GM12878 (cell line): ENCODE data around the gene MGMT. TPM values are rescaled to one million over a fixed set of nuclear protein-coding genes. Genes with fewer than 3 reads are reported as not detected.

Experiments
- ATAC-seq: fragments of 200-7000 bp; cut with Tn5 transposase; 3 replicates; pipeline ENCODE4 v1.9.1; 2020; ENCODE audit warnings: mild to moderate bottlenecking, moderate library complexity
- BruUV-seq: library from RNA; stranded (reverse); fragments of 400-500 nt; replicated peaks from 2 replicates; lab custom pipeline; 2021; lab: Mats Ljungman, UMichigan
- CTCF ChIA-PET: fragments of 300-600 bp; sonication (Branson Sonifier 250); formaldehyde crosslinking; extraction: SDS; loops from one replicate; lab custom pipeline; 2021; ENCODE audit warnings: inconsistent platforms; lab: Yijun Ruan, JAX
- POLR2A ChIA-PET: fragments of 350-600 bp; formaldehyde crosslinking; extraction: SDS; loops from one replicate; lab custom pipeline; 2021; ENCODE audit warnings: inconsistent platforms; lab: Charles Lee
- RAD21 ChIA-PET: fragments of 300-600 bp; sonication (Branson Sonifier 250); formaldehyde crosslinking; loops from one replicate; lab custom pipeline; 2023; ENCODE audit warnings: antibody characterized with exemption; ENCODE audit not compliant: unreplicated experiment; lab: Charles Lee
- SMC1A ChIA-PET: fragments of 300-600 bp; sonication (Branson Sonifier 250); formaldehyde crosslinking; loops from one replicate; lab custom pipeline; 2023; ENCODE audit not compliant: unreplicated experiment, uncharacterized antibody; lab: Charles Lee
- DNase-seq: peaks from one replicate; pipeline ENCODE4 v3.0.0-alpha.2; 2011; ENCODE audit warnings: low read depth, low spot score
- FAIRE-seq: peaks from 3 replicates; lab custom pipeline; 2011; peaks lifted over from hg19 to GRCh38; lab: Jason Lieb, UNC
- H2AFZ ChIP-seq: 2 replicates; pipeline ENCODE4 v1.6.0; 2011; ENCODE audit warnings: low read depth, low read length, control low read depth; ENCODE audit not compliant: control insufficient read depth
- H3K27ac ChIP-seq: 2 replicates; pipeline ENCODE4 v1.5.1; 2011; ENCODE audit warnings: control low read depth; ENCODE audit not compliant: control insufficient read depth, insufficient read depth
- H3K27me3 ChIP-seq, 2 experiments: replicated peaks in 1 of 2; 2 replicates each; pipeline versions ENCODE4 v1.6.0 to v1.6.1; 2011; ENCODE audit warnings: low read length in 1 of 2; ENCODE audit not compliant: control insufficient read depth in 2 of 2, insufficient read depth in 2 of 2
- H3K36me3 ChIP-seq, 2 experiments: 2 replicates each; pipeline ENCODE4 v1.5.1; 2011; ENCODE audit warnings: low read length in 1 of 2; ENCODE audit not compliant: control insufficient read depth in 2 of 2, insufficient read depth in 2 of 2
- H3K4me1 ChIP-seq: 2 replicates; pipeline ENCODE4 v1.6.1; 2011; ENCODE audit warnings: mild to moderate bottlenecking, low read length, moderate library complexity, mixed read lengths; ENCODE audit not compliant: control insufficient read depth, insufficient read depth
- H3K4me2 ChIP-seq: 2 replicates; pipeline ENCODE4 v1.6.0; 2011; ENCODE audit warnings: control low read depth; ENCODE audit not compliant: control insufficient read depth, insufficient read depth
- H3K4me3 ChIP-seq: fragments of 200-600 bp; sonication (generic); 2 replicates; pipeline ENCODE4 v1.5.1; 2016
- H3K79me2 ChIP-seq: 2 replicates; pipeline ENCODE4 v1.6.0; 2011; ENCODE audit warnings: low read length; ENCODE audit not compliant: control insufficient read depth, insufficient read depth
- H3K9ac ChIP-seq: 2 replicates; pipeline ENCODE4 v1.8.0; 2011; ENCODE audit warnings: low read length, control low read depth, mixed read lengths; ENCODE audit not compliant: control insufficient read depth, insufficient read depth
- H3K9me3 ChIP-seq: replicated peaks from 3 replicates; pipeline ENCODE4 v1.5.1; 2011; ENCODE audit warnings: mild to moderate bottlenecking, low read length; ENCODE audit not compliant: control insufficient read depth, insufficient read depth
- H4K20me1 ChIP-seq: 2 replicates; pipeline ENCODE4 v1.6.0; 2011; ENCODE audit not compliant: control insufficient read depth, insufficient read depth
- CBX5 ChIP-seq: sonication (generic); IDR thresholded peaks from 2 replicates; pipeline ENCODE4 v1.6.1; 2016; ENCODE audit warnings: low read depth, moderate library complexity, mild to moderate bottlenecking, inconsistent platforms
- CEBPZ ChIP-seq: fragments of 150-350 bp; IDR thresholded peaks from 2 replicates; pipeline ENCODE4 v1.6.1; 2016; ENCODE audit warnings: low read depth, low read length
- CHD1 ChIP-seq: IDR thresholded peaks from 2 replicates; pipeline ENCODE4 v1.6.1; 2012; ENCODE audit warnings: low read depth, low read length, improper control_type of control experiment
- CREB1 ChIP-seq: IDR thresholded peaks from 2 replicates; pipeline ENCODE4 v1.6.1; 2012; ENCODE audit warnings: low read depth, mild to moderate bottlenecking, inconsistent platforms
- HDGF ChIP-seq: fragments of 450-650 bp; IDR thresholded peaks from 2 replicates; pipeline ENCODE4 v1.6.1; 2016; ENCODE audit warnings: antibody characterized with exemption
- IKZF2 ChIP-seq, 2 experiments: fragments of 450-650 bp; IDR thresholded peaks; 2 replicates each; pipeline ENCODE4 v1.6.1; 2017; ENCODE audit warnings: mild to moderate bottlenecking in 2 of 2, moderate library complexity in 2 of 2
- MTA2 ChIP-seq: fragments of 450-650 bp; IDR thresholded peaks from 2 replicates; pipeline ENCODE4 v1.6.1; 2016; ENCODE audit warnings: low read depth, mild to moderate bottlenecking, moderate library complexity
- NFIC ChIP-seq: IDR thresholded peaks from 2 replicates; pipeline ENCODE4 v1.6.1; 2012; ENCODE audit warnings: low read depth, mild to moderate bottlenecking, inconsistent platforms, low read length, moderate library complexity
- NFYB ChIP-seq: IDR thresholded peaks from 2 replicates; pipeline ENCODE4 v1.6.1; 2011; ENCODE audit warnings: low read depth, mild to moderate bottlenecking, low read length, improper control_type of control experiment, moderate library complexity; ENCODE audit not compliant: insufficient read depth
- RAD51 ChIP-seq: fragments of 450-650 bp; IDR thresholded peaks from 2 replicates; pipeline ENCODE4 v1.6.1; 2016; ENCODE audit warnings: moderate library complexity, mild to moderate bottlenecking, inconsistent platforms
- RBBP5 ChIP-seq: fragments of 200-600 bp; sonication (generic); conservative IDR thresholded peaks from 2 replicates; pipeline ENCODE4 v1.6.1; 2016
- REST ChIP-seq: IDR thresholded peaks from 2 replicates; pipeline ENCODE4 v1.6.1; 2012; ENCODE audit warnings: mild to moderate bottlenecking, low read depth, low read length
- TARDBP ChIP-seq: IDR thresholded peaks from 2 replicates; pipeline ENCODE4 v1.6.1; 2016; ENCODE audit warnings: borderline replicate concordance
- ZNF384 ChIP-seq: IDR thresholded peaks from 2 replicates; pipeline ENCODE4 v1.6.1; 2012; ENCODE audit warnings: low read depth, mild to moderate bottlenecking, low read length, improper control_type of control experiment, borderline replicate concordance
- WGBS: methylation state at CpG from one replicate; pipeline ENCODE4 v1.1.6; 2016; ENCODE audit warnings: low lambda C conversion rate; ENCODE audit not compliant: insufficient replicate concordance, insufficient coverage; ENCODE audit errors: missing lambda C conversion rate; 5-methylcytosine and 5-hydroxymethylcytosine counted together
- in situ Hi-C: fragments of 300-500 bp; cut with MboI; formaldehyde crosslinking; loops from 9 replicates; pipeline ENCODE4 v1.14.3; 2018; ENCODE audit warnings: mixed read lengths
- intact Hi-C: fragments of 100-400 bp; cut with micrococcal nuclease; formaldehyde crosslinking; loops from one replicate; pipeline ENCODE4 v1.14.2; 2022; ENCODE audit not compliant: unreplicated experiment
- polyA plus RNA-seq, 11 experiments: library from polyadenylated mRNA; depleted of rRNA in 4 of 11; unstranded in 6 of 11; stranded (reverse) in 5 of 11; fragments of >200 nt; fragmentation: Nextera tagmentation in 4 of 11; fragmentation: Illumina TruSeq in 1 of 11; extraction: Ambion mirVana in 4 of 11; extraction: Trizol in 1 of 11; gene quantifications; 1 replicate in 1 of 11; 2 replicates in 10 of 11; pipeline versions ENCODE4 v1.2.1 to v1.2.3, GENCODE V29; 2011 to 2016; ENCODE audit warnings: inconsistent platforms in 2 of 11, missing spikeins in 2 of 11, low read depth in 1 of 11
- total RNA-seq, 4 experiments: library from RNA; depleted of rRNA in 3 of 4; stranded (reverse); fragments of >200 nt in 3 of 4; fragmentation: Illumina TruSeq in 1 of 4; extraction: Trizol in 1 of 4; gene quantifications; 2 replicates each; pipeline versions ENCODE4 v1.2.1 to v1.2.3, GENCODE V29; 2013 to 2021

Gene MGMT
- total and polyA plus RNA-seq, 10 of the 15 experiments (the other 5 are each of a cell fraction or from before 2014, with no cell fraction given) = 0.16 to 24.2 (median 13.3) TPM

- no peak for ATAC-seq
- TF ChIP-seq CBX5 (no peak), RAD51 (no peak), CHD1 (no peak), NFIC (no peak), MTA2 (no peak), NFYB (no peak), RBBP5 (no peak), CREB1 (no peak), ZNF384 (no peak)
- TF ChIP-seq, all 136 proteins: peak for 0
- no peak overlapping the region for H3K4me2 ChIP-seq
- H3K9ac ChIP-seq = no peak overlapping the region
- ChIA-PET RAD21 (no interaction called here), POLR2A (no interaction called here), CTCF (no interaction called here), SMC1A (no interaction called here)
- H3K27ac ChIP-seq = no peak overlapping the region
- H4K20me1 ChIP-seq = no peaks in the 10 kb centered on the region
- in situ Hi-C loops = no loop called here
- no TSS peak for BruUV-seq
- 85% methylated on average over 19 of the region's 19 CpGs for WGBS
- no peaks in the 10 kb centered on the region; the same call in 2 of the 3 replicates for H3K9me3 ChIP-seq
- H3K27me3 ChIP-seq = no peaks in the 10 kb centered on the region
- no peak overlapping the region for H2AFZ ChIP-seq
- no peak overlapping the region for H3K4me3 ChIP-seq
- DNase-seq (no peak), FAIRE-seq (no peak)
- intact Hi-C loops = no loop called here
- H3K79me2 ChIP-seq = no peaks in the 10 kb centered on the region
- H3K4me1 ChIP-seq = no peaks in the 10 kb centered on the region
- H3K36me3 ChIP-seq = no peaks in the 10 kb centered on the region
Measured at GRCh38 chr10:129777687-129778086, 310.6 kb downstream of the MGMT start.

GRCh38 chr10:129778571-129778970, 311.5 kb downstream of the MGMT start:
- 66% methylated on average over 13 of the region's 13 CpGs for WGBS
- H3K4me2 ChIP-seq = no peak overlapping the region
- FAIRE-seq = no peak
- TF ChIP-seq TARDBP = no peak
- no peak for TF ChIP-seq REST
- no peak for TF ChIP-seq HDGF
- no peak for TF ChIP-seq CEBPZ
- TF ChIP-seq IKZF2 (IDR thresholded peaks at IDR 0.05) = no peak

More at GRCh38 chr10:129778571-129778970, 311.5 kb downstream of the MGMT start:
- no peaks in the 10 kb centered on the region for H3K79me2 ChIP-seq
- H3K27ac ChIP-seq = no peak overlapping the region
- BruUV-seq = no TSS peak
- in situ Hi-C loops = no loop called here
- H3K4me3 ChIP-seq = no peak overlapping the region
- intact Hi-C loops = no loop called here
- ChIA-PET RAD21 (no interaction called here), POLR2A (no interaction called here), SMC1A (no interaction called here), CTCF (no interaction called here)
- H3K9ac ChIP-seq = no peak overlapping the region
- no peaks in the 10 kb centered on the region for H3K27me3 ChIP-seq
- no peaks in the 10 kb centered on the region for H4K20me1 ChIP-seq
- H3K9me3 ChIP-seq = no peaks in the 10 kb centered on the region; the same call in 2 of the 3 replicates
- DNase-seq = no peak
- H3K4me1 ChIP-seq = no peaks in the 10 kb centered on the region
- no peak for ATAC-seq
- H2AFZ ChIP-seq = no peak overlapping the region
- no peaks in the 10 kb centered on the region for H3K36me3 ChIP-seq
